ENCODE data around the gene AKIP1.
"Not testable (repeated sequence)": the region's sequence is repeated elsewhere in the genome, so short reads cannot be mapped to it uniquely, and the experiment has no call there.

Gene AKIP1

GRCh38 chr11:8911029-8911823, at the start of gene AKIP1:
Gene AKIP1 (plus strand): TSS chr11:8911189. CDS start chr11:8911450, 261 bp downstream.
- peak; percentile 97 for DNase-seq

GRCh38 chr11:8863838-8864237, 47.2 kb upstream of the AKIP1 start:
- DNase-seq: no peak

- DNase-seq: no peak
Observed at GRCh38 chr11:8865304-8865703, 45.7 kb upstream of the AKIP1 start.

- no peak for DNase-seq
Observed at GRCh38 chr11:8867035-8867434, 44.0 kb upstream of the AKIP1 start.

- DNase-seq: no peak
Observed at GRCh38 chr11:8867931-8868631, 42.9 kb upstream of the AKIP1 start.

- DNase-seq: peak; percentile 63
Observed at GRCh38 chr11:8870411-8871170, 40.4 kb upstream of the AKIP1 start.

- peak; percentile 87 for DNase-seq
Observed at GRCh38 chr11:8871171-8871775, 39.7 kb upstream of the AKIP1 start.

GRCh38 chr11:8871962-8872361, 39.0 kb upstream of the AKIP1 start:
- DNase-seq: no peak

GRCh38 chr11:8873741-8874405, 37.1 kb upstream of the AKIP1 start:
- no peak for DNase-seq

- no peak for DNase-seq
Observed at GRCh38 chr11:8878771-8879170, 32.2 kb upstream of the AKIP1 start.

- not testable (repeated sequence) for DNase-seq
Observed at GRCh38 chr11:8881585-8881984, 29.4 kb upstream of the AKIP1 start.

- peak; percentile 5 for DNase-seq
Observed at GRCh38 chr11:8886322-8886721, 24.7 kb upstream of the AKIP1 start.

- not testable (repeated sequence) for DNase-seq
Observed at GRCh38 chr11:8891185-8891584, 19.8 kb upstream of the AKIP1 start.

GRCh38 chr11:8899119-8899753, 11.8 kb upstream of the AKIP1 start:
- no peak for DNase-seq

GRCh38 chr11:8905528-8906165, 5.3 kb upstream of the AKIP1 start:
- no peak for DNase-seq

GRCh38 chr11:8907116-8907515, 3.9 kb upstream of the AKIP1 start:
- no peak for DNase-seq

- DNase-seq: no peak
Observed at GRCh38 chr11:8908099-8908498, 2.9 kb upstream of the AKIP1 start.

GRCh38 chr11:8910649-8911026, 351 bp upstream of the AKIP1 start:
- DNase-seq: no peak

GRCh38 chr11:8913961-8914660, 3.1 kb downstream of the AKIP1 start:
- peak; percentile 49 for DNase-seq

- no peak for DNase-seq
Observed at GRCh38 chr11:8914661-8915018, 3.7 kb downstream of the AKIP1 start.
